ENCODE data around the gene THOC7. TPM values are rescaled to one million over a fixed set of nuclear protein-coding genes. Genes with fewer than 3 reads are reported as not detected.
A peak's percentile ranks its signal among the peaks of the same experiment; 100 is the strongest.

THOC7 gene
- total RNA-seq, 1 donor from 2014 or later = 52.6 TPM

- Mint-ChIP-seq H3K27me3 (no peaks in the 10 kb centered on the region), H3K36me3 (ENCODE audit: insufficient read depth) (no peaks in the 10 kb centered on the region), H3K4me1 (ENCODE audit: low read depth) (peaks cover 14% of the 10 kb centered on the region), H3K9me3 (ENCODE audit: low read depth) (no peaks in the 10 kb centered on the region), H3K27ac (no peak within 1 kb of the TSS), H3K4me3 (ENCODE audit: low read depth) (no peak within 1 kb of the TSS)
- DNase-seq (ENCODE audit: low spot score, unreplicated experiment) = no peak
- TF ChIP-seq CTCF (IDR thresholded peaks at IDR 0.05; ENCODE audit: unreplicated experiment) = no peak
Measured at GRCh38 chr3:63819151-63819398, 44.5 kb downstream of the THOC7 start, which contains the start of gene C3orf49. Gene C3orf49 (plus strand): TSS chr3:63819299. CDS start chr3:63819472, 173 bp downstream.

GRCh38 chr3:63818282-63819150 is 45.1 kb downstream of the THOC7 start:
- TF ChIP-seq CTCF (IDR thresholded peaks at IDR 0.05; ENCODE audit: unreplicated experiment) = peak; percentile 92
- no peaks in the 10 kb centered on the region for H3K27me3 Mint-ChIP-seq
- peak; percentile 44 for DNase-seq (ENCODE audit: low spot score, unreplicated experiment)

GRCh38 chr3:63817225-63817624 is 46.4 kb downstream of the THOC7 start:
- Mint-ChIP-seq H3K9me3 (ENCODE audit: low read depth) (no peaks in the 10 kb centered on the region), H3K36me3 (ENCODE audit: insufficient read depth) (no peaks in the 10 kb centered on the region), H3K27ac (no peak overlapping the region), H3K4me3 (ENCODE audit: low read depth) (no peak overlapping the region), H3K4me1 (ENCODE audit: low read depth) (peaks cover 23% of the 10 kb centered on the region), H3K27me3 (no peaks in the 10 kb centered on the region)
- DNase-seq (ENCODE audit: low spot score, unreplicated experiment) = no peak
- TF ChIP-seq CTCF (IDR thresholded peaks at IDR 0.05; ENCODE audit: unreplicated experiment) = no peak

More at GRCh38 chr3:63818282-63819150, 45.1 kb downstream of the THOC7 start:
- Mint-ChIP-seq H3K9me3 (ENCODE audit: low read depth) (no peaks in the 10 kb centered on the region), H3K4me3 (ENCODE audit: low read depth) (no peak overlapping the region), H3K27ac (no peak overlapping the region), H3K36me3 (ENCODE audit: insufficient read depth) (no peaks in the 10 kb centered on the region), H3K4me1 (ENCODE audit: low read depth) (peaks cover 20% of the 10 kb centered on the region)

- Mint-ChIP-seq H3K27me3 (no peaks in the 10 kb centered on the region), H3K4me1 (ENCODE audit: low read depth) (peaks cover 23% of the 10 kb centered on the region), H3K4me3 (ENCODE audit: low read depth) (no peak overlapping the region), H3K27ac (peak overlapping the region; percentile 62), H3K36me3 (ENCODE audit: insufficient read depth) (no peaks in the 10 kb centered on the region), H3K9me3 (ENCODE audit: low read depth) (no peaks in the 10 kb centered on the region)
- no peak for TF ChIP-seq CTCF (IDR thresholded peaks at IDR 0.05; ENCODE audit: unreplicated experiment)
- DNase-seq (ENCODE audit: low spot score, unreplicated experiment) = no peak
Measured at GRCh38 chr3:63814237-63814636, 49.4 kb downstream of the THOC7 start.

GRCh38 chr3:63809607-63810006 is 54.0 kb downstream of the THOC7 start:
- DNase-seq (ENCODE audit: low spot score, unreplicated experiment) = no peak
- no peak overlapping the region for H3K27ac Mint-ChIP-seq
- no peak for TF ChIP-seq CTCF (IDR thresholded peaks at IDR 0.05; ENCODE audit: unreplicated experiment)
- no peak overlapping the region for H3K4me3 Mint-ChIP-seq (ENCODE audit: low read depth)
- H3K9me3 Mint-ChIP-seq (ENCODE audit: low read depth) = no peaks in the 10 kb centered on the region
- H3K36me3 Mint-ChIP-seq (ENCODE audit: insufficient read depth) = no peaks in the 10 kb centered on the region
- H3K4me1 Mint-ChIP-seq (ENCODE audit: low read depth) = peaks cover 14% of the 10 kb centered on the region
- H3K27me3 Mint-ChIP-seq = no peaks in the 10 kb centered on the region
